Prostate gland (tissue), 2 donors: ENCODE data around the gene APOD.

ENCODE experiments used
- CTCF ChIP-seq, 4 experiments: fragments of 200-600 bp in 2 of 4; fragments of 450-650 bp in 2 of 4; sonication (generic) in 2 of 4; IDR thresholded peaks; 1 replicate in 3 of 4; 2 replicates in 1 of 4; pipeline ENCODE4 v1.5.1; 2016 to 2019; ENCODE audit warnings: antibody characterized with exemption in 4 of 4, mild to moderate bottlenecking in 2 of 4, moderate library complexity in 2 of 4
- POLR2A ChIP-seq: fragments of 450-650 bp; IDR thresholded peaks from one replicate; pipeline ENCODE4 v1.6.1; 2016; ENCODE audit warnings: antibody characterized with exemption, mild to moderate bottlenecking
- POLR2AphosphoS5 ChIP-seq: sonication (generic); formaldehyde crosslinking; IDR thresholded peaks from one replicate; pipeline ENCODE4 v1.6.1; 2017; ENCODE audit warnings: antibody characterized with exemption

GRCh38 chr3:195522254-195523023, 61.3 kb downstream of the APOD start:
- TF ChIP-seq POLR2AphosphoS5 (no peak), CTCF (IDR thresholded peaks at IDR 0.05) (peak; percentile 76 to 93 (median 89)), POLR2A (no peak)
